Endothelial cell of umbilical vein (primary cell): ENCODE data around the gene ENPEP. TPM values are rescaled to one million over a fixed set of nuclear protein-coding genes. Genes with fewer than 3 reads are reported as not detected.

Source experiments
- BruUV-seq: library from RNA; stranded (reverse); fragments of 400-500 nt; replicated peaks from 2 replicates; lab custom pipeline; 2021; lab: Mats Ljungman, UMichigan
- CTCF ChIA-PET: fragments of 300-600, 350-600 bp; sonication (Branson Sonifier 250); formaldehyde crosslinking; loops from one replicate; lab custom pipeline; 2021; ENCODE audit warnings: antibody characterized with exemption, inconsistent platforms; lab: Charles Lee
- POLR2A ChIA-PET: fragments of 300-600, 350-600 bp; sonication (Branson Sonifier 250); formaldehyde crosslinking; loops from one replicate; lab custom pipeline; 2021; ENCODE audit warnings: antibody characterized with exemption, inconsistent platforms; lab: Charles Lee
- DNase-seq: peaks from one replicate; pipeline ENCODE4 v3.0.0-alpha.2; 2011; ENCODE audit warnings: low read depth, low spot score
- FAIRE-seq: peaks from 2 replicates; lab custom pipeline; 2011; peaks lifted over from hg19 to GRCh38; lab: Jason Lieb, UNC
- H2AFZ ChIP-seq: 2 replicates; pipeline ENCODE4 v1.6.0; 2012; ENCODE audit warnings: low read depth, low read length, control low read depth, inconsistent platforms
- H3K27ac ChIP-seq: 2 replicates; pipeline ENCODE4 v1.5.1; 2011; ENCODE audit warnings: low read depth, mild to moderate bottlenecking, control low read depth, low read length, moderate library complexity; ENCODE audit not compliant: insufficient read depth
- H3K27me3 ChIP-seq, 2 experiments: 2 replicates each; pipeline versions ENCODE4 v1.6.0 to v1.6.1; 2011; ENCODE audit warnings: low read length in 2 of 2, mixed read lengths in 1 of 2; ENCODE audit not compliant: control insufficient read depth in 2 of 2, insufficient read depth in 2 of 2
- H3K36me3 ChIP-seq, 2 experiments: 2 replicates in 1 of 2; 3 replicates in 1 of 2; pipeline ENCODE4 v1.5.1; 2011; ENCODE audit warnings: low read length in 2 of 2, mild to moderate bottlenecking in 1 of 2, moderate library complexity in 1 of 2; ENCODE audit not compliant: control insufficient read depth in 2 of 2, insufficient read depth in 2 of 2; ENCODE audit errors: extremely low read depth in 1 of 2
- H3K4me1 ChIP-seq: 3 replicates; pipeline ENCODE4 v1.5.1; 2011; ENCODE audit warnings: mild to moderate bottlenecking, low read length; ENCODE audit not compliant: control insufficient read depth, insufficient read depth; ENCODE audit errors: extremely low read depth
- H3K4me2 ChIP-seq: 2 replicates; pipeline ENCODE4 v1.6.1; 2011; ENCODE audit warnings: low read length, control low read depth, mixed read lengths; ENCODE audit not compliant: insufficient read depth
- H3K4me3 ChIP-seq, 3 experiments: fragments of 200-600 bp in 1 of 3; sonication (generic), shearing (Covaris generic) in 1 of 3; replicated peaks in 1 of 3; 2 replicates each; pipeline ENCODE4 v1.5.1; 2011 to 2016; ENCODE audit warnings: control low read depth in 3 of 3, low read length in 3 of 3, mild to moderate bottlenecking in 2 of 3, inconsistent platforms in 1 of 3, low read depth in 1 of 3, moderate library complexity in 1 of 3; ENCODE audit not compliant: insufficient read depth in 1 of 3
- H3K79me2 ChIP-seq: 2 replicates; pipeline ENCODE4 v1.6.0; 2012; ENCODE audit warnings: low read length, inconsistent platforms; ENCODE audit not compliant: control insufficient read depth, insufficient read depth
- H3K9ac ChIP-seq: replicated peaks from 2 replicates; pipeline ENCODE3; 2011; ENCODE audit warnings: low read length, control low read depth; ENCODE audit not compliant: insufficient read depth; ENCODE audit errors: extremely low read depth
- H3K9me1 ChIP-seq: replicated peaks from 3 replicates; pipeline ENCODE4 v1.6.0; 2011; ENCODE audit warnings: mild to moderate bottlenecking, low read length; ENCODE audit not compliant: control insufficient read depth, insufficient read depth; ENCODE audit errors: extremely low read depth
- H3K9me3 ChIP-seq: replicated peaks from 2 replicates; pipeline ENCODE4 v1.5.1; 2012; ENCODE audit warnings: low read length, inconsistent platforms; ENCODE audit not compliant: control insufficient read depth, insufficient read depth
- H4K20me1 ChIP-seq: replicated peaks from 2 replicates; pipeline ENCODE3; 2011; ENCODE audit warnings: mild to moderate bottlenecking, low read length; ENCODE audit not compliant: control insufficient read depth, insufficient read depth; ENCODE audit errors: extremely low read depth
- EZH2 ChIP-seq: IDR thresholded peaks from 2 replicates; pipeline ENCODE4 v1.6.1; 2012; ENCODE audit warnings: borderline replicate concordance, low read depth, mild to moderate bottlenecking, moderate library complexity, low read length, inconsistent platforms; ENCODE audit not compliant: severe bottlenecking
- FOS ChIP-seq: IDR thresholded peaks from 2 replicates; pipeline ENCODE4 v1.6.1; 2011; ENCODE audit warnings: mild to moderate bottlenecking, low read length, moderate library complexity, borderline replicate concordance; ENCODE audit not compliant: insufficient read depth
- GATA2 ChIP-seq: IDR thresholded peaks from 2 replicates; pipeline ENCODE4 v1.7.0; 2011; ENCODE audit warnings: low read depth, mild to moderate bottlenecking, moderate library complexity, mixed read lengths, low read length; ENCODE audit not compliant: insufficient read length, insufficient read depth
- JUN ChIP-seq: IDR thresholded peaks from 2 replicates; pipeline ENCODE4 v1.6.1; 2011; ENCODE audit warnings: borderline replicate concordance, low read depth; ENCODE audit not compliant: insufficient read length, insufficient read depth
- MYC ChIP-seq: IDR thresholded peaks from one replicate; pipeline ENCODE4 v1.6.1; 2011; ENCODE audit warnings: mild to moderate bottlenecking, low read depth, low read length
- POLR2A ChIP-seq: IDR thresholded peaks from 2 replicates; pipeline ENCODE4 v1.6.1; 2012; ENCODE audit warnings: low read depth, mild to moderate bottlenecking, control low read depth, low read length
- POLR2AphosphoS5 ChIP-seq: IDR thresholded peaks from 2 replicates; pipeline ENCODE4 v1.6.1; 2012; ENCODE audit warnings: low read depth, mild to moderate bottlenecking, control low read depth, low read length, moderate library complexity; ENCODE audit not compliant: insufficient read depth
- dilution Hi-C: fragments of 300-500 bp; cut with MboI; formaldehyde crosslinking; loops from one replicate; pipeline ENCODE4 v1.15.0; 2019; ENCODE audit warnings: low sequenced_read_pairs; ENCODE audit not compliant: extremely low pct_ligation_motif_present
- intact Hi-C: fragments of 100-400 bp; cut with micrococcal nuclease; formaldehyde crosslinking; loops from one replicate; pipeline ENCODE4 v1.10.0; 2022
- polyA plus RNA-seq, 4 experiments: library from polyadenylated mRNA; depleted of rRNA in 3 of 4; stranded (reverse) in 3 of 4; unstranded in 1 of 4; fragments of >200 nt; gene quantifications; 2 replicates each; pipeline versions ENCODE4 v1.2.1 to v1.2.3, GENCODE V29; 2011 to 2012; ENCODE audit warnings: missing spikeins in 1 of 4
- total RNA-seq: library from RNA; stranded (reverse); gene quantifications from 2 replicates; pipeline ENCODE4 v1.2.3, GENCODE V29; 2021
- TF ChIP-seq, protein P1 (sequence below), 2 donors: IDR thresholded peaks; 1 replicate in 1 of 2; 2 replicates in 1 of 2; pipeline ENCODE4 v1.5.1; 2011; ENCODE audit warnings: low read length in 2 of 2, mild to moderate bottlenecking in 2 of 2, moderate library complexity in 2 of 2, control low read depth in 1 of 2, inconsistent platforms in 1 of 2, low read depth in 1 of 2; ENCODE audit not compliant: insufficient read depth in 1 of 2; ENCODE audit errors: extremely low read depth in 1 of 2
- TF ChIP-seq, protein P2 (sequence below): IDR thresholded peaks from 2 replicates; pipeline ENCODE4 v1.6.1; 2011; ENCODE audit not compliant: insufficient read depth, insufficient read length

ENPEP gene
- total and polyA plus RNA-seq, 2 donors (not counting 3 experiments of a cell fraction or from before 2014, with no cell fraction given): not detected

DNA sequence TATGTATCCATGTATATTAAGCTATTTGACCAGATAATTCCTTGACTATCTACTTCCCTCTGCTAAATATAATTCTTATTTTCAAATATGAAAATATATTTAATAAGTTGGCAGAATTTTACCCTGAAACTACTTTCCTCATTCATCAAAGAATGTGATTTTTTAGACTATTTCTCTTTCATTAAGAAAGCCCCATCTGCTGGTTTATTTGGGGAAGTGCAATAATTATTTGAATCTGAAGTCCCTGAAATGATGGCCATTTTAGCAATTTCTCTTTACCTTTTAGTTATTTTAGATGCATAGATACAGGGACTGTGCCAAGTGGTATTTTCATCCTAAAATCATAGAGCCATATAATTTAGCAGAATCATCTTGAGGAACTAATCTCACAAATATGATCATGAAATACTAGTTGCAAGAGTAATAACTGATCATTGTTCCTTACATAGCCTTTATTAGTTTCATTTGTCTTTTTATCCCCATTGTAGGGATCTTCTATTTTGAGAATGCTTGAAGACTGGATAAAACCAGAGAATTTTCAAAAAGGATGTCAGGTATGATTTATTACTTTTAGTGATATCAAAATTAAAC lies 39.0 kb downstream of the ENPEP start:
- dilution Hi-C loops (no loop called here), intact Hi-C loops (loop anchor here (1.0 to 10.0 kb wide), 6 partner anchors 318 to 1520 kb away; partner anchors contain the start of gene ELOVL6)
- ChIA-PET POLR2A (no interaction called here), CTCF (interaction anchor here (2.7 to 17.2 kb wide), 4 partner anchors 19 to 513 kb away, joined by 8 to 527 read pairs (median 29); no protein-coding TSS in a partner anchor)
- FAIRE-seq (no peak), DNase-seq (peak; percentile 45)
- no peak overlapping the region for H3K4me3 ChIP-seq
- H3K27ac ChIP-seq: no peak overlapping the region
- H3K4me2 ChIP-seq: peak overlapping the region; percentile 96
- H4K20me1 ChIP-seq: no peaks in the 10 kb centered on the region
- H2AFZ ChIP-seq: no peak overlapping the region
- no peaks in the 10 kb centered on the region for H3K36me3 ChIP-seq
- no peak overlapping the region for H3K9ac ChIP-seq
- TF ChIP-seq, protein P1, sequence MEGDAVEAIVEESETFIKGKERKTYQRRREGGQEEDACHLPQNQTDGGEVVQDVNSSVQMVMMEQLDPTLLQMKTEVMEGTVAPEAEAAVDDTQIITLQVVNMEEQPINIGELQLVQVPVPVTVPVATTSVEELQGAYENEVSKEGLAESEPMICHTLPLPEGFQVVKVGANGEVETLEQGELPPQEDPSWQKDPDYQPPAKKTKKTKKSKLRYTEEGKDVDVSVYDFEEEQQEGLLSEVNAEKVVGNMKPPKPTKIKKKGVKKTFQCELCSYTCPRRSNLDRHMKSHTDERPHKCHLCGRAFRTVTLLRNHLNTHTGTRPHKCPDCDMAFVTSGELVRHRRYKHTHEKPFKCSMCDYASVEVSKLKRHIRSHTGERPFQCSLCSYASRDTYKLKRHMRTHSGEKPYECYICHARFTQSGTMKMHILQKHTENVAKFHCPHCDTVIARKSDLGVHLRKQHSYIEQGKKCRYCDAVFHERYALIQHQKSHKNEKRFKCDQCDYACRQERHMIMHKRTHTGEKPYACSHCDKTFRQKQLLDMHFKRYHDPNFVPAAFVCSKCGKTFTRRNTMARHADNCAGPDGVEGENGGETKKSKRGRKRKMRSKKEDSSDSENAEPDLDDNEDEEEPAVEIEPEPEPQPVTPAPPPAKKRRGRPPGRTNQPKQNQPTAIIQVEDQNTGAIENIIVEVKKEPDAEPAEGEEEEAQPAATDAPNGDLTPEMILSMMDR (IDR thresholded peaks at IDR 0.05; ENCODE audit: extremely low read depth in 1 of 2, insufficient read depth in 1 of 2, low read depth in 1 of 2, low read length in 2 of 2): peak; percentile 27 to 43
- TF ChIP-seq MYC: no peak
- no peaks in the 10 kb centered on the region for H3K79me2 ChIP-seq
- BruUV-seq: no TSS peak
- H3K9me3 ChIP-seq: no peaks in the 10 kb centered on the region
- H3K4me1 ChIP-seq: peaks cover 10% of the 10 kb centered on the region
- H3K27me3 ChIP-seq: peaks cover 0 to 4% of the 10 kb centered on the region in 2 experiments
- no peaks in the 10 kb centered on the region for H3K9me1 ChIP-seq

DNA sequence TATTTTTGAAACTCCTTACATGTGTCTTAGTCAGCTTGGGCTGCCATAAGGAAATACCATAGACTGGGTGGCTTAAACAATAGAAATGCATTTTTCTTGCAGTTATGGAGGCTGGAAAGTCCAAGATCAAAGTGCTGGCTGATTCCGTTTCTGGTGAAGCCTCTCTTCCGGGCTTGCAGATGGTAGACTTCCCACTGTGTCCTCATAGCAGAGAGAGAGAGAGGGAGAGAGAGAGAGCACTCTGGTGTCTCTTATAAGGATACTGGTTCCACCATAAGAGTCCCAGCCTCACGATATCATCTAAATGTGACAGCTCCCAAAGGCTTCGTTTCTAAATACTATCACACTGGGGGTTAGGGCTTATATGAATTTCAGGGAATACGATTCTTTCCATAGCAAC lies 39.7 kb downstream of the ENPEP start:
- H3K4me2 ChIP-seq: peak overlapping the region; percentile 96
- TSS peak; percentile 42 for BruUV-seq
- ChIA-PET POLR2A (no interaction called here), CTCF (interaction anchor here (1.0 to 17.2 kb wide), 12 partner anchors 9 to 535 kb away, joined by 3 to 527 read pairs (median 4); no protein-coding TSS in a partner anchor)
- peaks cover 10% of the 10 kb centered on the region for H3K4me1 ChIP-seq
- H3K36me3 ChIP-seq: no peaks in the 10 kb centered on the region
- peaks cover 0 to 4% of the 10 kb centered on the region in 2 experiments for H3K27me3 ChIP-seq
- H3K4me3 ChIP-seq: peak overlapping the region in 2 of 3 experiments; percentile 79 to 95
- H2AFZ ChIP-seq: peak overlapping the region; percentile 96
- intact Hi-C loops (loop anchor here (1.0 to 10.0 kb wide), 10 partner anchors 19 to 1519 kb away; partner anchors contain the start of gene ELOVL6), dilution Hi-C loops (no loop called here)
- DNase-seq: no peak
- H4K20me1 ChIP-seq: no peaks in the 10 kb centered on the region
- peak overlapping the region; percentile 83 for H3K9ac ChIP-seq
- no peaks in the 10 kb centered on the region for H3K9me1 ChIP-seq
- no peak for FAIRE-seq
- TF ChIP-seq, protein P2, sequence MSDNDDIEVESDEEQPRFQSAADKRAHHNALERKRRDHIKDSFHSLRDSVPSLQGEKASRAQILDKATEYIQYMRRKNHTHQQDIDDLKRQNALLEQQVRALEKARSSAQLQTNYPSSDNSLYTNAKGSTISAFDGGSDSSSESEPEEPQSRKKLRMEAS: no peak
- TF ChIP-seq EZH2 (no peak), FOS (no peak), MYC (no peak), POLR2AphosphoS5 (no peak), POLR2A (no peak), GATA2 (no peak), JUN (no peak)
- TF ChIP-seq, protein P1 (IDR thresholded peaks at IDR 0.05; ENCODE audit: extremely low read depth in 1 of 2, insufficient read depth in 1 of 2, low read depth in 1 of 2, low read length in 2 of 2): no peak
- H3K9me3 ChIP-seq: no peaks in the 10 kb centered on the region
- H3K79me2 ChIP-seq: no peaks in the 10 kb centered on the region
- H3K27ac ChIP-seq: peak overlapping the region; percentile 49
